Activated CD4-positive, alpha-beta memory T cell treated with anti-CD3 and anti-CD28 coated beads for 36 hours (primary cell): ENCODE data around the gene ZNRF3. TPM values are rescaled to one million over a fixed set of nuclear protein-coding genes. Genes with fewer than 3 reads are reported as not detected.

Source experiments
- CTCF ChIA-PET: fragments of 350-600 bp; sonication (Branson Sonifier 250); formaldehyde crosslinking; loops from one replicate; lab custom pipeline; 2021; ENCODE audit warnings: antibody characterized with exemption, inconsistent platforms; lab: Charles Lee
- POLR2A ChIA-PET: fragments of 350-600 bp; sonication (Branson Sonifier 250); formaldehyde crosslinking; loops from one replicate; lab custom pipeline; 2021; ENCODE audit warnings: antibody characterized with exemption; lab: Charles Lee
- DNase-seq: peaks from one replicate; pipeline ENCODE4 v3.0.0-alpha.2; 2020
- H3K27ac Mint-ChIP-seq: one replicate; pipeline ENCODE4 v1.8.0; 2021; ENCODE audit warnings: mixed read lengths
- H3K27me3 Mint-ChIP-seq: one replicate; pipeline ENCODE4 v1.8.0; 2021; ENCODE audit warnings: mixed read lengths
- H3K36me3 Mint-ChIP-seq: one replicate; pipeline ENCODE4 v1.8.0; 2021; ENCODE audit warnings: mixed read lengths
- H3K4me1 Mint-ChIP-seq: one replicate; pipeline ENCODE4 v1.8.0; 2021; ENCODE audit warnings: low read depth, mixed read lengths
- H3K4me3 Mint-ChIP-seq: one replicate; pipeline ENCODE4 v1.8.0; 2021; ENCODE audit warnings: mild to moderate bottlenecking, mixed read lengths
- H3K9me3 Mint-ChIP-seq: one replicate; pipeline ENCODE4 v1.8.0; 2021; ENCODE audit warnings: mixed read lengths
- intact Hi-C: fragments of 100-400 bp; cut with micrococcal nuclease; formaldehyde crosslinking; loops from one replicate; pipeline ENCODE4 v1.15.1; 2023
- total RNA-seq, 2 experiments: library from RNA; stranded (reverse); gene quantifications; one replicate each; pipeline ENCODE4 v1.2.3, GENCODE V29; 2021

ZNRF3 gene
- total RNA-seq, 2 experiments from 2014 or later: 1.3 to 1.5 TPM

DNA sequence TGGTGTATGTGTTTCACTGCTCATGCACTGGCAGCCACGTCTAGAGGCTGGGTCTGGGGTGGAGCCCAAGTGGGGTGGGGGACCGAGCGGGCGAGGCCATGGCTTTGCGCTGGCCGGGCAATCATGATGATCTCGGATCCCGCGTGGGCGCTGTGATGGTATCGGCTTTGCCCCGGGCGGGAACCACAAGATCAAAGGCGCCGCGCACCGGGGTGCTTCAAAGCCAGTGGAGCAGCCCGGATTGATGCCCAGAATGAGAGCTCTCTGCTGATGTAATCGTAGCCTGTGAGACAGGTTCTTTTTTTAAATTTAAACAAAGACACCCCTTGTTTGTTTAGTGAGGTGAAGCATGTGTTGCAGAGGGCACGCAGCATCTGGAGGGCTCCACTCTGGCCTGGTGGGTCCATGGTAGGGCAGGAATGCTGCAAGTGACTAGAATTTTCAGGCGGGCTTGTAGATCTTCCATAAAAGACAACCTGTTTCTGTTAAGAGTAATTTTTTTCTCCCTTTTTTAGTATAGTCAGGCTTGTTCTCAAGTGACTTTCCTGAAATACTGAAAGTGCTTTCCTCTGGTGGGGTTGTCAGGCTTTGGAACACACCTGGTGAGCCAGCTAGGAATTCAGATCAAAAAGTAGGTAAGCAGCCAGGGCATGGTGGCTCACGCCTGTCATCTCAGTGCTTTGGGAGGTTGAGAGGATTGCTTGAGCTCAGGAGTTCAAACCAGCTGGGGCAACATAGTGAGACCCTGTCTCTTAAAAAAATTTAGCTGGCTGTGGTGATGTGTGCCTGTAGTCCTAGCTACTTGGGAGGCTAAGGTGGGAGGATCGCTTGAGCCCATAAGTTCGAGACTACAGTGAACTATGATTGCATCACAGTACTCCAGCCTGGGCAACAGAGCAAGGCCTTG is 40.7 kb downstream of the ZNRF3 start:
- POLR2A ChIA-PET: no interaction called here
- DNase-seq: no peak
- intact Hi-C loops: no loop called here

DNA sequence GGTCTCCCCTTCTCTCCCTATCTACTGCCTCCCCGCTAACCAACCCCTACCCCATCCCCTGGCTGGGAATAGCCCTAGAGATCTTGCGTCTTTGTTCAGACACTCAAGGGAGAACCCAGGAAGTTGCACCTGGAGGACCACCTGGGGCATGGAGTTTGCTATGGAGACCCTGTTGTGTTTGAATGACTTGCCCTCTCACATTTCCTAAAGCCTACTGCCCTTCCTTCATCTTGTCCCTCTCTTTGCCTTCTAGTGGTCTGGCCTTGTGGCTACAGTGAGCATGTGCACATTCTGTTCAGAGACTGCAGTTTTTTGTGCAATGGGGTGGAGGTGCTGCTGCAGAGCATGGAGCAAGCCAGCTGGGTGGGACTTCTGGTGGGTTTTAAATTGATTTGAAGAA is 42.5 kb downstream of the ZNRF3 start:
- ChIA-PET POLR2A (no interaction called here), CTCF (no interaction called here)
- H3K4me3 Mint-ChIP-seq: no peak overlapping the region
- H3K36me3 Mint-ChIP-seq: no peaks in the 10 kb centered on the region
- H3K27me3 Mint-ChIP-seq: peaks cover 26% of the 10 kb centered on the region
- no peaks in the 10 kb centered on the region for H3K9me3 Mint-ChIP-seq
- H3K27ac Mint-ChIP-seq: no peak overlapping the region
- intact Hi-C loops: no loop called here
- no peak for DNase-seq
- no peaks in the 10 kb centered on the region for H3K4me1 Mint-ChIP-seq

More for the DNA sequence above, 40.7 kb downstream of the ZNRF3 start:
- Mint-ChIP-seq H3K9me3 (no peaks in the 10 kb centered on the region), H3K27ac (no peak overlapping the region), H3K4me3 (no peak overlapping the region), H3K4me1 (no peaks in the 10 kb centered on the region), H3K36me3 (no peaks in the 10 kb centered on the region), H3K27me3 (peaks cover 19% of the 10 kb centered on the region)
- CTCF ChIA-PET: interaction anchor here (1.5 kb wide), 1 partner anchor 117 kb away, joined by 3 read pairs; no protein-coding TSS in a partner anchor

DNA sequence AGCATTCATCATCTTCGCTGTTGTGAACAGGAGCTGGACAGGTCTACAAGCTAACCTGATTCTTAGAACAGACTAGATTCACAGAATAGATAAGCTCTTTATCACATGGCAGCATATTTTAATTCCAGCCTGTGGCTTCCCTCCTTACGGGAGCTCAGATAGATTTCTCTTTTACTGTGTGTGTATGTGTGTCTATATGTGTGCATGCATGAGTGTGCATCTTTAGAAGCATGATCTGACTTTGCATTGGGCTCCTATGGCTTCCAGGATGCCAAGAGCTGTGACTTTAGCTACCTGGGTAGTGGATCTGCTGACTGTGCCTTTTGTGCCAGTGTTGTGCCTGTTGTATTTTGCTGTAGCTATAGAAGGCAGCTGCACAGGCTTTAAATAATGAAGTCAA is 44.3 kb downstream of the ZNRF3 start:
- Mint-ChIP-seq H3K4me1 (no peaks in the 10 kb centered on the region), H3K27ac (no peak overlapping the region), H3K27me3 (peaks cover 31% of the 10 kb centered on the region), H3K36me3 (no peaks in the 10 kb centered on the region), H3K9me3 (no peaks in the 10 kb centered on the region), H3K4me3 (no peak overlapping the region)
- intact Hi-C loops: no loop called here
- ChIA-PET CTCF (interaction anchor here (1.2 kb wide), 2 partner anchors 20 to 72 kb away, joined by 3 to 4 read pairs; no protein-coding TSS in a partner anchor), POLR2A (no interaction called here)
- DNase-seq: no peak

DNA sequence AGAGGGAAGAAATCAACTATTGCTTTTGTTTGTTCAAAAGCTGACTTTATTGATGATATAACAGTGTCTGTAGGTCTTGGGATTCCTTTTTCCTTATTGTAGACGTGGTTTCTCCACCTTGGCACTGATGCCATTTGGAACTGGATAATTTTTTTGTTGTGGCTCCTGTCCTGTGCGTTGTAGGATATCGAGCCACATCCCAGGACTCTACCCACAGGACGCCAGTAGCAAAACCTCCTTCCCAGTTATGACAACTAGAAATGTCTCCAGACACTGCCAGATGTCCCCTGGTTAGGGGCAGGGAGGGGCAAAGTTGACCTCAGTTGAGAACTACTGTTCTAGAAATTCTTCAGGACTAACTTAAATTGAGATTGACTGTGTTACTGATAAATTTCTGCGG is 45.8 kb downstream of the ZNRF3 start:
- intact Hi-C loops: no loop called here
- peaks cover 33% of the 10 kb centered on the region for H3K27me3 Mint-ChIP-seq
- H3K36me3 Mint-ChIP-seq: no peaks in the 10 kb centered on the region
- no peak overlapping the region for H3K4me3 Mint-ChIP-seq
- ChIA-PET POLR2A (no interaction called here), CTCF (no interaction called here)
- H3K4me1 Mint-ChIP-seq: no peaks in the 10 kb centered on the region
- H3K27ac Mint-ChIP-seq: no peak overlapping the region
- no peak for DNase-seq
- H3K9me3 Mint-ChIP-seq: no peaks in the 10 kb centered on the region

DNA sequence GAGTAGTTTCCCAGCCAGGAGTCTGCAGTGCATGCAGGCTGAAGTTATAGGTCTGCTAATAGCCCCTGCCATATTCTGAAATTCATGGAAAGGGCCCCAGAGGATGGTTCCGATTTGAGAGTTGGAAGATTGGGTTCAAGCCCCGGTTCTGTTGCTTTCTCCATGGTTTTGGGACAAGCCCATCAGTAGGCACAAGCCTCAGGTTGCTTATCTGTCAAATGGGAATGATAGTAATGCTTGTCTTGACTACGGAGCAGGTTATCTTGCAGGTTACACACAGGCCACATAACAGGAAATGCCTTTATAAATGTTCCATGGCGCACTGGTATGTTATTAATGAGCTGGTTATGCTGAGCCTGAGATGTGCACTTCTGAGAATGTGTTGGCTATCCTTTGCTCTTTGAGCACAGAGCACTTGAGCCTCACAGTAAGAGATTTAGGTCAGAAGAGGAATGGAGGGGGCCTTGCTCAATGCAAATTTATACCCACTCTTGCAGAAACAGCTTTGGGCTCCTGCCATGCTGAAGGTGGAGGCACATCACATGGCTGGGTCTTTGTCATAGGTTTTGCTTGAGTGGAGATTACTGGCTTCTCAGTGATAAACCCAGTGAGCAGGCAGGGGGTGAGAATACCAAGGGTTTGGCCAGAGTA is 47.1 kb downstream of the ZNRF3 start:
- Mint-ChIP-seq H3K27me3 (peaks cover 29% of the 10 kb centered on the region), H3K36me3 (no peaks in the 10 kb centered on the region), H3K4me1 (no peaks in the 10 kb centered on the region), H3K9me3 (no peaks in the 10 kb centered on the region), H3K27ac (no peak overlapping the region), H3K4me3 (no peak overlapping the region)
- no peak for DNase-seq
- CTCF ChIA-PET: no interaction called here
- POLR2A ChIA-PET: no interaction called here
- intact Hi-C loops: no loop called here

DNA sequence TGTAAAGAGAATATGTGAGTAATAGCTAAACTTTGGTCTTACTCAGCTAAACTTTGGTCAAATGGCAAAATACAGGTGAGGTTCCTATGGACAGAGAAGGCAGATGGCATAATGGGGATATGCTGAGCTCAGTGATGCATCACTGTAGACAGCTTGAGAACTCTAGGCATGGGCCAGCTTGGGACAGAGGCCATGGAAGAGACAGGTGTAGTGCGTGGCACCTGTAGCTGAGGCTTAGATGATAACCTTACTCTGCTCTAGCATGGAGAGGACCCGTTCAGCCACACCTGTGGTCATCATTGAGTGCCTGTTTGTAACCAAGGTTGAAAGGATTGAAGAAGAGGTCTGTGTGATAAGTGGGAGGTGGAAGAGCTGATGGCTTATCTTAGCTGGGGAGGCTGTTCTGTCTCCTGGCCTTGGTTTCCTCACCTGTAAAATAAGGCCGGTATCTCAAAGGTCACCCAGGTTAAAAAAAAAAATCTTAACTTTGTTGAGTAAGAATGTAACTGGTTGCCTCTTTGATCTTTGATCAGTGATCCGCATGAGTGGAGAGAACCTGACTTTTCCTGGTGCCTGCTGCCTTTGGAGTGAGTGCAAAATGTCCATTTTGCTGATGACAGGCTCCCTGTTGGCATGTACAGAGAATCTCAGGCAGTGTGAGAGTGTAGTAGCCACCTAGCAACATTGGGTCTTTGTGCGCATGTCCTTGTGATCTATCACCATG is 48.6 kb downstream of the ZNRF3 start:
- Mint-ChIP-seq H3K4me3 (no peak overlapping the region), H3K4me1 (no peaks in the 10 kb centered on the region), H3K9me3 (no peaks in the 10 kb centered on the region), H3K36me3 (no peaks in the 10 kb centered on the region), H3K27me3 (peaks cover 33% of the 10 kb centered on the region), H3K27ac (no peak overlapping the region)
- POLR2A ChIA-PET: no interaction called here
- intact Hi-C loops: no loop called here
- DNase-seq: no peak
- CTCF ChIA-PET: interaction anchor here (1.8 kb wide), 1 partner anchor 109 kb away, joined by 5 read pairs; no protein-coding TSS in a partner anchor

DNA sequence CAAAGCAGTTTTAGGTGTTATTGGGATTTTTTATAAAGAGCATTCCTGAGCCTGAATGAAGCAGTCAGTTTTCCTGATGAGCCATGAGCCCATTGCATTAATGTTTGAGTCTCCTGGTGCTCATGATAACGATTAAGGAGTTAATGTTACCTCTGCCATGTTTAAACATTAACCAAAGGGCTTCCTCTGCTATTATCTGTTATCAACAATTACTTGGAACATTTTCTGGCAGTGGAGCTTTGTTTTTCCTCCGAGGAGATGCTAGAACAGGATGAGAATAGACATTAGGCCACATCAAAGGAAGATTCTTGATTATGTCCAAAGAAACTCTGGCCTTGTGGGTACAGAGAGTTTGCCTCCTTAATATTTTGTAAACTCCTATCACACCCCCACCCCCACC is 49.9 kb downstream of the ZNRF3 start:
- Mint-ChIP-seq H3K4me3 (no peak overlapping the region), H3K36me3 (no peaks in the 10 kb centered on the region), H3K27me3 (peaks cover 33% of the 10 kb centered on the region), H3K4me1 (no peaks in the 10 kb centered on the region), H3K9me3 (no peaks in the 10 kb centered on the region), H3K27ac (no peak overlapping the region)
- ChIA-PET CTCF (no interaction called here), POLR2A (no interaction called here)
- intact Hi-C loops: no loop called here
- no peak for DNase-seq

DNA sequence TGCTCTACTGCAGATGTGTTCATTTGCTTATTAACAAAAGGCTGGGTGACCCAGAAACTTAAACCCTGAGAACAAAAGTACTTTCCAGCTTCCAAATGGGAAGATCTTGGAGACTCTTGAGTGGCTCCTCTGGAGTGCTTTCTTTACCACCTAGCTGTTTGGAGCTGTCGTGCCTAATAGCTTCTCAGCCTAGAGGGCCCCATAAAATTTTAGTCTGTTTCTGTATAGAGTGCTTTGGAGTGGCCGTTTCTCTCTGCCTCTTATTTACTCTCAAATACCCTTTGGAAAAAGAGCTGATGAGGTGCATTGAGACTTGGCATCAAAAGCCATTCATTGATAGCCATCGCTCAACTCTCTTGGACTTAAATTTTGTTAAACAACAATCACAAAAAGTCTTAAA is 50.7 kb downstream of the ZNRF3 start:
- intact Hi-C loops: no loop called here
- POLR2A ChIA-PET: no interaction called here
- no peak overlapping the region for H3K27ac Mint-ChIP-seq
- DNase-seq: no peak
- no peaks in the 10 kb centered on the region for H3K36me3 Mint-ChIP-seq
- no peaks in the 10 kb centered on the region for H3K4me1 Mint-ChIP-seq
- H3K9me3 Mint-ChIP-seq: no peaks in the 10 kb centered on the region
- peaks cover 31% of the 10 kb centered on the region for H3K27me3 Mint-ChIP-seq
- no peak overlapping the region for H3K4me3 Mint-ChIP-seq
- CTCF ChIA-PET: no interaction called here

DNA sequence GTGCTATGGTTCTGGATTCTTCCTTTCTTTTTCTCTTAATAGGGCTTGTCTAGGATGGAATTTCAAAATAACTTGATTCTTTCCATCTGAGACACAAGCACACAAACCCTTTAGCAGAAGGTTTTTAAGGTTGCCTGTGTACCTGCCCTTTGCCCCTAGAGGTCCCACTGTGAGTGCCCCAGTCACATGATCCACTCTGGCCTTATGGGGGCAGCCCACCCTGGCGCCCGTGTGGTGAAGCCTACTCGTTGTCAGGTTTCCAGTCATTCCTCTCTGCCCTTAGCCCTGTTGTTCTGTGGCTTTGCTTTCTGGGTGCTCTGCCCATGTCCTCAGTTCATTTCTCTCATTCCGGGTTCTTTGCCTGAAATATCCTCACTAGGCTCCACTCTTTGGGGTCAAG is 51.8 kb downstream of the ZNRF3 start:
- POLR2A ChIA-PET: no interaction called here
- CTCF ChIA-PET: no interaction called here
- DNase-seq: no peak
- H3K27me3 Mint-ChIP-seq: peaks cover 36% of the 10 kb centered on the region
- H3K36me3 Mint-ChIP-seq: no peaks in the 10 kb centered on the region
- H3K4me1 Mint-ChIP-seq: no peaks in the 10 kb centered on the region
- no peaks in the 10 kb centered on the region for H3K9me3 Mint-ChIP-seq
- no peak overlapping the region for H3K27ac Mint-ChIP-seq
- intact Hi-C loops: no loop called here
- H3K4me3 Mint-ChIP-seq: no peak overlapping the region

DNA sequence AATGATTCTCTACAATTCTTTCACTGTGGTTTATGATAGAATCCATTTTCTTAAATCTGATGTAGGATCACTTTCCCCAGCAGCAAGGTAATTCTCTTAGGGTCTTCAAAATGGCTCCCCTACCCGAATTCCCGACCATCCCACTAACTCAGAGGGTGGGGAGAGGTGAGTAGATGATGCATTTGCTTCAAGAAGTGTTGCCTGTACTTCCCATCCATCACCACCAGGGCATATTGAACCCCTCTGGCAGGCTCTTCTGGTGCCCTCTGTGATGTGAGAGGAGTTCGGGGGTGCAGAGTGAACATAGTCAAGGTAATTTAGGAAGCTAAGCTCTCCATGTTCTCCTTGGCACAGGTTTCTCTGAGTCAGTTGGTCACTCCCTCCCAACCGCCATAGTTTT is 52.3 kb downstream of the ZNRF3 start:
- ChIA-PET CTCF (no interaction called here), POLR2A (no interaction called here)
- no peak for DNase-seq
- H3K9me3 Mint-ChIP-seq: no peaks in the 10 kb centered on the region
- H3K4me3 Mint-ChIP-seq: no peak overlapping the region
- no peaks in the 10 kb centered on the region for H3K36me3 Mint-ChIP-seq
- no peak overlapping the region for H3K27ac Mint-ChIP-seq
- H3K27me3 Mint-ChIP-seq: peaks cover 33% of the 10 kb centered on the region
- H3K4me1 Mint-ChIP-seq: no peaks in the 10 kb centered on the region
- intact Hi-C loops: no loop called here

DNA sequence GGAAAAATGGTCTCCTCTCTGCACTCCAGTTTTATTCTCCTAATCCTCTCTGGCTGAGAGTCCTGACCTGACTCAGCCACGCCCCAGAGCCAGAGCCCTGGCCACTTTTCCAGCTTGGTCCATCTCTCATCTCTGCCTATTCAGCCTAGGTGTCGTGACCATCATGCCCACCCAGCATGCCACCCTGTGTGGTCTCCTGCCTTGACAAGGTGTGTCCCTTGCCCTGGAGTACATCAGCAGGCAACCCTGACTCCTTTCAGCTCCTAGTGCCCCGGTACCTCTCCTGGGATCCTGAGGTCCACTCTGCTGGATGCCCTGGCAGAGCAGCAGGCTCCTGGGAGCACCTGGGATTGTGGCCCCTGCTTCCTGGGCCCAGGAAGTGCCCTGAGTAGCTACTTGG is 52.8 kb downstream of the ZNRF3 start:
- no peaks in the 10 kb centered on the region for H3K4me1 Mint-ChIP-seq
- POLR2A ChIA-PET: no interaction called here
- H3K9me3 Mint-ChIP-seq: no peaks in the 10 kb centered on the region
- peaks cover 29% of the 10 kb centered on the region for H3K27me3 Mint-ChIP-seq
- CTCF ChIA-PET: interaction anchor here (0.6 kb wide), 1 partner anchor 263 kb away, joined by 3 read pairs; no protein-coding TSS in a partner anchor
- H3K36me3 Mint-ChIP-seq: no peaks in the 10 kb centered on the region
- intact Hi-C loops: no loop called here
- H3K27ac Mint-ChIP-seq: no peak overlapping the region
- DNase-seq: no peak
- H3K4me3 Mint-ChIP-seq: no peak overlapping the region
